GM19023 (cell line): Measurements from ENCODE around the gene GPX2.
"Not testable (repeated sequence)": the region's sequence is repeated elsewhere in the genome, so short reads cannot be mapped to it uniquely, and the experiment has no call there.

Experiments used
- ATAC-seq: cut with Tn5 transposase; IDR thresholded peaks from one replicate; pipeline ENCODE4 v1.9.1; 2021; ENCODE audit warnings: mild to moderate bottlenecking, moderate library complexity; ENCODE audit not compliant: unreplicated experiment

GPX2 gene

GRCh38 chr14:64915029-64915424 is 27.5 kb downstream of the GPX2 start:
- ATAC-seq, result no peak

DNA sequence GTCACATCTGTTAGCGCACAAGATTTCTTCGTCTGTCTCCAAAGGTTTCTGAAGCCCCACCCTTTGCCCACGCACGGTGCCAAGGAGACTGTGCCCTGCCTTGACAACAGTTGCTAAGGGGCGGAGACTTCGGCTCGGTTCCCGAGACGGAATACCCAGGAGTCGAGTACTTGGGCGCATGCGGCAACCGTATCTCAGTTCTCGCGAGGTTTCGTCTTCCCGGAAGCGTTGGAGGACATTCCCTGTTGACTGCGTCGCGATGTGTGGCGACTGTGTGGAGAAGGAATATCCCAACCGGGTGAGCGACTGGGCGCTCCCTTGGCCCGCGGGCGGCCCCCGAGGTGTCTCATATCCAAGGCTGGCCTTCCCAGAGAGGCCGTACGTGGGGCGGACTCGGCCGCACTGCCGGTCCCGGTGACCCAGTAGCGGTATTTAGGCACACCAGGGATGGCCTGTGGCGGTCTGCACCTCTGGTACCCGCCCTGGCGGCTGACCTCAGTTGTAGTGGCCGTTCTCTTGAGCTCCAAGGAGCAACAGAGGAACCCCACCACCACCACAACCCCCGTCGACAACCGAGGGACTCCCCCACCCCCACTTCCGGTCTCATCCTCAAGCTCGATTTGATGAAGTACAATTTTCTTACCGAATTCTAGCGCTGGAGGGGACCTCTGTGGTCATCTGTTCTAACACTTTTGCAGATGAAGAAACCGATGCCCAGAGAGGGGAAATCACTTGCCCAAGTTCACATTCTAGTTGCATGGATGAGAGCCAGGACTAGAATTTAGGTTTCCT is 28.1 kb downstream of the GPX2 start, which contains the start of gene CHURC1:
Gene CHURC1, plus strand, starts transcription at position 219 of the 792 bp plus-strand sequence. Its CDS starts 41 bp downstream, at position 260.
- peak; percentile 99 for ATAC-seq

GRCh38 chr14:64913477-64913876 is 29.1 kb downstream of the GPX2 start:
- ATAC-seq, result not testable (repeated sequence)

- ATAC-seq, result no peak
Measured at GRCh38 chr14:64912261-64912660, 30.3 kb downstream of the GPX2 start.

- no peak for ATAC-seq
Measured at GRCh38 chr14:64910847-64911495, 31.6 kb downstream of the GPX2 start.

DNA sequence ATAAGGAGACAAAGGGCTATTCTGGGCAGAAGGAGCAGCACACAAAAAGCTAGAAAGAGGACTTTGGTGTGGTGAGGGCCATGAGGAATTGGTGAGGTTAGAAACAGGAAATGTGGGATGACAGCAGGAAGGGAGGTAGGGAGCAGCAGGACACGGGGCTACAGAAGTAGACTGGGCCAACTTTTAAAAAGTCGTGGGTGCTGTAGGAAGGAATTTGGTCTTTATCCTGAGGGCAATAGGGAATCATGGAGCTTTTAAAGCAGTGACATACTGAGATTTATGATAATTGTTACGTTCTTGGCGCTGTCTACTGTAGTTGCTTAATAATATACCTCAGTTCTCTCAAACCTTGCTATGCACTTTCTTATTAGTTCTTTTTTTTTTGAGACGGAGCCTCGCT is 36.5 kb downstream of the GPX2 start:
- ATAC-seq, result no peak

- ATAC-seq, result no peak
Measured at GRCh38 chr14:64899958-64900357, 42.6 kb downstream of the GPX2 start.

DNA sequence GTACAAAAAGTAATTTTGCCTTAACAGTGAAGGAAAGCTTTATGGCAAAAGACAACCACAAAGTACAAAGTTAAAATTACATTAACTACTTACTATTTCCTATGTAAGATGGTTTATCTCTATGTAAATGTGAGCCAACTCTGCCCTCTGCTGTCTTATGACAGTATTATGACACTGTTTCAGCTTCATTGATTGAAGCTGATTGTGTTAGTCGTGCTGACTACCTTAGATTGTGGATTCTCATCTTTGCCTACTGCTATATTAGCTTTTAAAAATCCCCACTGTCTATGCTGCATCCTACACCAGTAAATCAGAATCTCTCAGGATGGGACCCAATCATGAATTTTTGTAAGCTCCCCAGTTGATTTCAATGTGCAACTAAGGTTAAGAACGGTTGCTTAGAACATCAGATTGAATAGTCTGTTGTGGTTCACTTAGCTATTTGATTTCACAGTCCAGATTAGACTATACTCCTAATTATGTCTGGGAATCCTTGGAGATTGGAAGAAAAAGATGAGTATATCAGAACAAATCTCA is 50.6 kb downstream of the GPX2 start:
- no peak for ATAC-seq

- ATAC-seq, result no peak
Measured at GRCh38 chr14:64891173-64891838, 51.2 kb downstream of the GPX2 start.

- ATAC-seq, result no peak
Measured at GRCh38 chr14:64889352-64889751, 53.2 kb downstream of the GPX2 start.
